ENCODE results near the gene SCRN1. TPM values are rescaled to one million over a fixed set of nuclear protein-coding genes. Genes with fewer than 3 reads are reported as not detected.

The SCRN1 gene
- polyA plus RNA-seq, 1 donor from 2014 or later = 130 TPM

DNA sequence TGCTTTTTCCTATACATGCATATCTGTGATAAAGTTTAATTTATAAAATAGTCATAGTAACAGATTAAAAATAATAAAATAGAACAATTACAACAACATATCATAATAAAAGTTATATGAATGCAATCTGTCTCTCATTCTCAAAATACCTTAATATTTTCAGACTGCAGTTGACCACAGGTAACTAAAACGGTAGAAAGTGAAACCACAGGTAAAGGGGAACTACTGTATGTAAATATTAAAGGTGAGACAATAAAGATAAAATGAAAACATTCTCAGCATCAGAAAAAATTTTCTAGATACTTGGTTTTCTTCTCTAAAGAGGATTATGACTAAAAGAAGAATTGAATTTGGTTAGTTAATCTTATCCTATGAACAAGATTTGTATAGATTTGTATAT, 30.9 kb upstream of the SCRN1 start:
- Histone ChIP-seq H3K79me2 (replicated peaks; ENCODE audit: insufficient read depth, low read length) (peaks cover 11% of the 10 kb centered on the region), H4K20me1 (ENCODE audit: insufficient read depth) (no peaks in the 10 kb centered on the region)

DNA sequence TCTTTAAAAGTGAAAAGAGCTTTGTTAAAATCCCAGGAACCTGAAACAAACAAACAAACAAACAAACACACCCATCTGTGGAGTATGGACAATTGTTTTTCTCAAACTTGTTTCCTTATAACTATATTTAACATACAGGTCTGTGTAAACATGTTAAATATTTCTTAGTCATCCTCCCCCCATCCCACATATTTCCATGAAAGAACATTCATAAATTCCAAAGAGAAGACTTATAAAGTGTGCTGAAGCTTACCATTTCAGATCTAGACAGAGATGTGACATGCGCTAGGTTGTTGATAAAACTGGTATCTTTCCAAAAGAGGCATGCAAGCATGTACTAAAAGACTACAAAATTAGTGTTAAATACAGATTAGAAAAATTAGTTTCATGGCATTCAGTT, 30.4 kb upstream of the SCRN1 start:
- Histone ChIP-seq H3K9me3 (ENCODE audit: low read length) (no peaks in the 10 kb centered on the region), H3K9me2 (ENCODE audit: insufficient read depth, low read length) (no peaks in the 10 kb centered on the region), H4K20me1 (ENCODE audit: insufficient read depth) (no peaks in the 10 kb centered on the region), H3K27me3 (ENCODE audit: insufficient read depth, low read depth, low read length) (no peaks in the 10 kb centered on the region), H3K4me3 (ENCODE audit: low read length) (no peak overlapping the region), H3K9ac (ENCODE audit: low read length) (no peak overlapping the region), H3K36me3 (ENCODE audit: insufficient read depth, low read length) (no peaks in the 10 kb centered on the region), H3K4me2 (ENCODE audit: low read length) (no peak overlapping the region), H3F3A (ENCODE audit: insufficient read depth, low read length, poor library complexity, severe bottlenecking) (no peaks in the 10 kb centered on the region), H2AFZ (ENCODE audit: low read depth, low read length) (no peak overlapping the region), H3K79me2 (replicated peaks; ENCODE audit: insufficient read depth, low read length) (peaks cover 6% of the 10 kb centered on the region), H3K27ac (ENCODE audit: low read length) (no peak overlapping the region)
- TF ChIP-seq, protein P1, sequence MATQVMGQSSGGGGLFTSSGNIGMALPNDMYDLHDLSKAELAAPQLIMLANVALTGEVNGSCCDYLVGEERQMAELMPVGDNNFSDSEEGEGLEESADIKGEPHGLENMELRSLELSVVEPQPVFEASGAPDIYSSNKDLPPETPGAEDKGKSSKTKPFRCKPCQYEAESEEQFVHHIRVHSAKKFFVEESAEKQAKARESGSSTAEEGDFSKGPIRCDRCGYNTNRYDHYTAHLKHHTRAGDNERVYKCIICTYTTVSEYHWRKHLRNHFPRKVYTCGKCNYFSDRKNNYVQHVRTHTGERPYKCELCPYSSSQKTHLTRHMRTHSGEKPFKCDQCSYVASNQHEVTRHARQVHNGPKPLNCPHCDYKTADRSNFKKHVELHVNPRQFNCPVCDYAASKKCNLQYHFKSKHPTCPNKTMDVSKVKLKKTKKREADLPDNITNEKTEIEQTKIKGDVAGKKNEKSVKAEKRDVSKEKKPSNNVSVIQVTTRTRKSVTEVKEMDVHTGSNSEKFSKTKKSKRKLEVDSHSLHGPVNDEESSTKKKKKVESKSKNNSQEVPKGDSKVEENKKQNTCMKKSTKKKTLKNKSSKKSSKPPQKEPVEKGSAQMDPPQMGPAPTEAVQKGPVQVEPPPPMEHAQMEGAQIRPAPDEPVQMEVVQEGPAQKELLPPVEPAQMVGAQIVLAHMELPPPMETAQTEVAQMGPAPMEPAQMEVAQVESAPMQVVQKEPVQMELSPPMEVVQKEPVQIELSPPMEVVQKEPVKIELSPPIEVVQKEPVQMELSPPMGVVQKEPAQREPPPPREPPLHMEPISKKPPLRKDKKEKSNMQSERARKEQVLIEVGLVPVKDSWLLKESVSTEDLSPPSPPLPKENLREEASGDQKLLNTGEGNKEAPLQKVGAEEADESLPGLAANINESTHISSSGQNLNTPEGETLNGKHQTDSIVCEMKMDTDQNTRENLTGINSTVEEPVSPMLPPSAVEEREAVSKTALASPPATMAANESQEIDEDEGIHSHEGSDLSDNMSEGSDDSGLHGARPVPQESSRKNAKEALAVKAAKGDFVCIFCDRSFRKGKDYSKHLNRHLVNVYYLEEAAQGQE (IDR thresholded peaks at IDR 0.05; ENCODE audit: borderline replicate concordance) = no peak
- TF ChIP-seq, protein P2, sequence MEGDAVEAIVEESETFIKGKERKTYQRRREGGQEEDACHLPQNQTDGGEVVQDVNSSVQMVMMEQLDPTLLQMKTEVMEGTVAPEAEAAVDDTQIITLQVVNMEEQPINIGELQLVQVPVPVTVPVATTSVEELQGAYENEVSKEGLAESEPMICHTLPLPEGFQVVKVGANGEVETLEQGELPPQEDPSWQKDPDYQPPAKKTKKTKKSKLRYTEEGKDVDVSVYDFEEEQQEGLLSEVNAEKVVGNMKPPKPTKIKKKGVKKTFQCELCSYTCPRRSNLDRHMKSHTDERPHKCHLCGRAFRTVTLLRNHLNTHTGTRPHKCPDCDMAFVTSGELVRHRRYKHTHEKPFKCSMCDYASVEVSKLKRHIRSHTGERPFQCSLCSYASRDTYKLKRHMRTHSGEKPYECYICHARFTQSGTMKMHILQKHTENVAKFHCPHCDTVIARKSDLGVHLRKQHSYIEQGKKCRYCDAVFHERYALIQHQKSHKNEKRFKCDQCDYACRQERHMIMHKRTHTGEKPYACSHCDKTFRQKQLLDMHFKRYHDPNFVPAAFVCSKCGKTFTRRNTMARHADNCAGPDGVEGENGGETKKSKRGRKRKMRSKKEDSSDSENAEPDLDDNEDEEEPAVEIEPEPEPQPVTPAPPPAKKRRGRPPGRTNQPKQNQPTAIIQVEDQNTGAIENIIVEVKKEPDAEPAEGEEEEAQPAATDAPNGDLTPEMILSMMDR (IDR thresholded peaks at IDR 0.05; ENCODE audit: poor library complexity, severe bottlenecking) = no peak
- TF ChIP-seq EZH2 (IDR thresholded peaks at IDR 0.05; ENCODE audit: borderline replicate concordance, insufficient read depth, low read length, poor library complexity, severe bottlenecking) (no peak), POLR2AphosphoS5 (IDR thresholded peaks at IDR 0.05) (no peak), SMC3 (conservative IDR thresholded peaks at IDR 0.05; ENCODE audit: poor library complexity) (no peak), TAF1 (IDR thresholded peaks at IDR 0.05; ENCODE audit: low read depth) (no peak), RAD21 (conservative IDR thresholded peaks at IDR 0.05) (no peak), EP300 (conservative IDR thresholded peaks at IDR 0.05; ENCODE audit: poor library complexity, severe bottlenecking) (no peak), MXI1 (conservative IDR thresholded peaks at IDR 0.05; ENCODE audit: poor library complexity, severe bottlenecking) (no peak)

More for the DNA sequence above, 30.9 kb upstream of the SCRN1 start:
- Histone ChIP-seq H3K27me3 (ENCODE audit: insufficient read depth, low read depth, low read length) (no peaks in the 10 kb centered on the region), H3K9me3 (ENCODE audit: low read length) (no peaks in the 10 kb centered on the region), H3K9me2 (ENCODE audit: insufficient read depth, low read length) (no peaks in the 10 kb centered on the region), H3K4me3 (ENCODE audit: low read length) (no peak overlapping the region), H3K36me3 (ENCODE audit: insufficient read depth, low read length) (no peaks in the 10 kb centered on the region), H2AFZ (ENCODE audit: low read depth, low read length) (no peak overlapping the region), H3K27ac (ENCODE audit: low read length) (no peak overlapping the region), H3K9ac (ENCODE audit: low read length) (no peak overlapping the region), H3F3A (ENCODE audit: insufficient read depth, low read length, poor library complexity, severe bottlenecking) (no peaks in the 10 kb centered on the region), H3K4me2 (ENCODE audit: low read length) (no peak overlapping the region)
- TF ChIP-seq MXI1 (conservative IDR thresholded peaks at IDR 0.05; ENCODE audit: poor library complexity, severe bottlenecking) (no peak), EP300 (conservative IDR thresholded peaks at IDR 0.05; ENCODE audit: poor library complexity, severe bottlenecking) (no peak), POLR2AphosphoS5 (IDR thresholded peaks at IDR 0.05) (no peak), SMC3 (conservative IDR thresholded peaks at IDR 0.05; ENCODE audit: poor library complexity) (no peak), RAD21 (conservative IDR thresholded peaks at IDR 0.05) (no peak), TAF1 (IDR thresholded peaks at IDR 0.05; ENCODE audit: low read depth) (no peak), EZH2 (IDR thresholded peaks at IDR 0.05; ENCODE audit: borderline replicate concordance, insufficient read depth, low read length, poor library complexity, severe bottlenecking) (no peak)
- TF ChIP-seq, protein P1 (IDR thresholded peaks at IDR 0.05; ENCODE audit: borderline replicate concordance) = no peak
- TF ChIP-seq, protein P2 (IDR thresholded peaks at IDR 0.05; ENCODE audit: poor library complexity, severe bottlenecking) = no peak

All from neural cell (in vitro differentiated cells).